SKM-1 treated with dmso at 0.1 percent for 144 hours (cell line): ENCODE results near the gene CDKAL1.

ENCODE experiments used
- DNase-seq: peaks from one replicate; lab custom pipeline; 2025; ENCODE audit not compliant: unreplicated experiment; lab: John Stamatoyannopoulos, UW

CDKAL1 gene

DNA sequence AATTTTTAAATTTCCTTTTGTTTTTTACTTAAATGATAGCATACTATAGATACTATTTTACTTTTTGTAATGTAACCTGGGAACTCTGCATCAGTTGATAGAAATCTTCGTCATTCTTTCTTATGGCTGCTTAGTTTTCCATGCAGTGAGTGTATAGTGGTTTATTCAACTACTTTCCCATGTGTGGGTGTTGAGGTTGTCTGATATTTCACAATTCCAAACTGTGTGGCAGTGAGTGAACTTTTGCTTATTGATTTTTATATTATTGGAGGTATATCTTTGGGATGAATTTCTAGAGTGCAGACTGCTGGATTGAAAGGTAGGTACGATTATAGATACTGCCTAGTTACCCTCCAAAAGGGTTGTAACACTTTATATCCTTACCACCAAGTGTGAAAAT lies 136.5 kb downstream of the CDKAL1 start:
- no peak for DNase-seq

DNA sequence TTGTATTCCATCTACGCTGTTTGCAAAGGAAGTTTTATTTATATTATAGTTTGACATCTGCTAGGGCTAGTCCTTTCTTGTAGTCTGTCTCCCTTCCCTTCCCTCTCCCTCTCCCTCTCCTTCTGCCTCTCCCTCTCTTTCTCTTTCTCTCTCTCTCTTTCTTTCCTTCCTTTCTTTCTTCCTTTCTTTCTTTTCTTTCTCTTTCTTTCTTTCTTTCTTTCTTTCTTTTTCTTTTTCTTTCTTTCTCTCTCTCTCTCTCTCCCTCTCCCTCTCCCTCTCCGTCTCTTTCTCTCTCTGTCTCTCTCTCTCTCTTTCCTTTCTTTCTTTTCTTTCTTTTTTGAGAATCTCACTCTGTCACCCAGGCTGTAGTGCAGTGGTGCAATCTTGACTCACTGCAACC lies 137.8 kb downstream of the CDKAL1 start:
- DNase-seq: no peak

DNA sequence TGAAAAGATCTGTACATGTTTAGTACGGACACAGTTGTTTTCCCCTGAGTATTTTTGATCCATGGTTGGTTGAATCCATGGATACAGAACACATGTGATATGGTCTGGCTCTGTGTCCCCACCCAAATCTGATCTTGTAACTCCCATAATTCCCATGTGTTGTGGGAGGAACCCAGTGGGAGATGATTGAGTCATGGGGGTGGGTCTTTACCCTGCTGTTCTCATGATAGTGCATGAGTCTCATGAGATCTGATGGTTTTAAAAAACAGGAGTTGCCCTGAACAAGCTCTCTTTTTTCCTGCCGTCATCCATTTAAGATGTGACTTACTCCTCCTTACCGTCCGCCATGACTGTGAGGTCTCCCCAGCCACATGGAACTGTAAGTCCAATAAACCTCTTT lies 139.2 kb downstream of the CDKAL1 start:
- no peak for DNase-seq

DNA sequence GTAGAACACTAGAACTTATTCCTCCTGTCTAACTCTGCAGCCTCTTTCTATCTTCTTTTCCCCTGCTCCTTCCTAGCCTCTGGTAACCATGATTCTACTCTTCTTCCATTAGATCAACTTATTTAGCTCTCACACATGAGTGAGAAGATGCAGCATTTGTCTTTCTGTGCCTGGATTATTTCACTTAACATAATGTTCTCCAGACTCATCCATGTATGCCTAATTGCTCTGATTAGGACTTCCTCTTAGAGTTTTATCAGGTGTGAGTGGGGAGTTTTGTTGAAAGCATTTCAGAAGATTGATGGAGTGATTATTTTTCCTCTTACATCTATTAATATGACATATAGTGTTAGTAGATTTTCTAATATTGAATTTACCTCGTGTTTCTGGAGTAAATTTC lies 140.4 kb downstream of the CDKAL1 start:
- DNase-seq: no peak

DNA sequence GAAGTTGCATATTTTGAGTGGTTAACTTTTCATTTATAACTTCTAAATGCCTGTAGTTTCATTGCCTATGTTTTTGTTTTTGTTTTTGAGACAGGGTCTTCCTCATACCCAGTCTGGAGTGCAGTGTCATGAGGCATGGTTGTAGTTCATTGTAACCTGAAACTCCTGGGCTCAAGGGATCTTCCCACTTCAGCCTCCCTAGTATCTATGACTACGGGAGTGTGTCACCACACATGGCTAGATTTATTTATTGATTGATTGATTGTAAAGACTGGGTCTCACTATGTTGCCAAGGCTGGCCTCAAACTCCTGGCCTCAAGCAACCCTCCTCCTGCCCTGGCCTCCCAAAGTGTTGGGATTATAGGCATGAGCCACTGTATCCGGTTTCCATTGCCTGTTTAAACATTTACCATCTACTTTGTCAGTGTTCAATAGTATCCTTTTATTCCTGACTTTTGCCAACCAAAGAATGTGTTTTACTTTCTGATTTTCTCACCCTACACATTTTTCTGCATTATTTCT lies 144.6 kb downstream of the CDKAL1 start:
- no peak for DNase-seq

DNA sequence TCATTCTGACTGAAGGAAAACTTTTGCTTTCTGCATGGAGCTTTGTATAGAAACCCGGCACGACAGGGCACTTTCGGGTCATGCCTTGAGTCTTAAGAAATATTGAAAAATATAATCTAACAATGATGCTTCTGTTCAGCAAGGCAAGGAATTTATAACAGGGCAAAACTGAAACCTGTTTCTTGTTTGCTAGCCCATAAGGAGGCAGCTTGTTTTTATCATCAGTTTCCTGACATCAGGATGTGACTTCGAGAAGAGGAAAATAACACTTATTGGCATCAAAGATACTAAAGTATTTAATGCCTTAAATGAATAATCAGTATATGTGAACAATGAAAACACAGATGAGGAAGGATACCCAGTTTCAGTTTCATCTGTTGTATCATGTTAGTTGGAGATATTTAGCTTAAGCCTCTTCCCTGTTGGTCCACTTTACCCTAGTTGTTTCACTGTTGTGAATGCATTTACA lies 146.5 kb downstream of the CDKAL1 start:
- DNase-seq: no peak

DNA sequence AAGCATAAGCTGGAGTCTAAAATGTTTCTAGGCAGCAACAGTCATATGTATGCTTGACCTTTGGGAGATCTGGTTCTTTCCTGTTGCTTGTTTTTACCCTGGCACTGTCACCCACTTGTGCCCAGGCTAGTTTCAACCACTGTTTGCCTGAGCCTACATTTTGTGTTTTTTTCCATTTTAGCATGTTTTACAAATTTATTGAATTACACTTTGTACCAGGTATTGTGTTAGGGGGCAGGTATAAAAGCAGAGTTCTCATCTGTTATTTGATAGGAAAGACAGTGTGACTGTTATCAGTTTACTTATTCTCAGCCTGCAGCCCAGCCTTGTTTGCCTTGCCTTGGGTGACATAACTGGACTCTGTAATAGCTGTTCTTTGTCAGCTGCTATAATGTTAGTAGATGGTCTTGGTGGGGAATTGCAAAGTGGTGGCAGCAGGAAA lies 147.0 kb downstream of the CDKAL1 start:
- no peak for DNase-seq

DNA sequence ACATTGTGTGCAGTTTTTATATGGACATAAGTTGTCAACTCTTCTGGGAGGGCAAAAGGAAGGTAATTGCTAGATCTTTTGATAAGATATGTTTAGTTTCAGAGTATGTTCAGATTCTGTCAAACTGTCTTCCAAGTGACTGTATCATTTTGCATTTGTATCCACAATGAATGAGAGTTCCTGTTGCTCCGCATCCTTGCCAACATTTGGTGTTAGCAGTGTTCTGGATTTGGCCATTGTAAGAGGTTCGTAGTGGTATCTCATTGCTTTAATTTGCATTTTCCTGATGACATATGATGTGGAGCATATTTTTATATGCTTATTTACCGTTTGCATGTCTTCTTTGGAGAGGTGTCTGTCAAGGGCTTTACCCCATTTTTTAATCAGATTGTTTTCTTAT lies 150.2 kb downstream of the CDKAL1 start:
- no peak for DNase-seq

DNA sequence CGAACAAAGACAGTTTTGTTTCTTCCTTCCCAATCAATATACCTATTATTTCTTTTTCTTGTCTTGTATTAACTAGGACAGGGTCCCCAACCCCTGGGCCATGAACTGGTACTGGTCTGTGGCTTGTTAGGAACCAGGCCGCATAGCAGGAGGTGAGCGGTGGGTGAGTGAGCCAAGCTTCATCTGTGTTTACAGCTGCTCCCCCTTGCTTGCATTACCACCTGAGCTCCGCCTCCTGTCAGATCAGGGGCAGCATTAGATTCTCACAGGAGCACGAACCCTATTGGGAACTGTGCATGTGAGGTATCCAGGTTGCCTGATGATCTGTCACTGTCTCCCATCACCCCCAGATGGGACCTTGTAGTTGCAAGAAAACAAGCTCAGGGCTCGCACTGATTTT lies 151.9 kb downstream of the CDKAL1 start:
- no peak for DNase-seq

DNA sequence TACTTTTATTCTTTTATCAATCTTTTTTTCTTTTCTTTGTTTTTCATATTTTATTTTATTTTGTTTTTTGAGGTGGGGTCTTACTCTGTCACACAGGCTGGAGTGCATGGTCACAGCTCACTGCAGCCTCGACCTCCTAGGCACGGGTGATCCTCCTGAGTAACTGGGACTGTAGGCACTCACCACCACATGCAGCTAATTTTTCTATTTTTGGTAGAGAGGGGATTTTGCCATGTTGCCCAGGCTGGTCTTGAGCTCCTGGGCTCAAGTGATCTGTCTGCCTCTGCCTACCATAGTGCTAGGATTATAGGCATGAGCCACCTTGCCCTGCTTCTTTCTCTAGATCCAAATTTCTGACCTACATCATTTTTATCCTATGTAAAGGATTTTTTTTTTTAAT lies 153.2 kb downstream of the CDKAL1 start:
- no peak for DNase-seq

DNA sequence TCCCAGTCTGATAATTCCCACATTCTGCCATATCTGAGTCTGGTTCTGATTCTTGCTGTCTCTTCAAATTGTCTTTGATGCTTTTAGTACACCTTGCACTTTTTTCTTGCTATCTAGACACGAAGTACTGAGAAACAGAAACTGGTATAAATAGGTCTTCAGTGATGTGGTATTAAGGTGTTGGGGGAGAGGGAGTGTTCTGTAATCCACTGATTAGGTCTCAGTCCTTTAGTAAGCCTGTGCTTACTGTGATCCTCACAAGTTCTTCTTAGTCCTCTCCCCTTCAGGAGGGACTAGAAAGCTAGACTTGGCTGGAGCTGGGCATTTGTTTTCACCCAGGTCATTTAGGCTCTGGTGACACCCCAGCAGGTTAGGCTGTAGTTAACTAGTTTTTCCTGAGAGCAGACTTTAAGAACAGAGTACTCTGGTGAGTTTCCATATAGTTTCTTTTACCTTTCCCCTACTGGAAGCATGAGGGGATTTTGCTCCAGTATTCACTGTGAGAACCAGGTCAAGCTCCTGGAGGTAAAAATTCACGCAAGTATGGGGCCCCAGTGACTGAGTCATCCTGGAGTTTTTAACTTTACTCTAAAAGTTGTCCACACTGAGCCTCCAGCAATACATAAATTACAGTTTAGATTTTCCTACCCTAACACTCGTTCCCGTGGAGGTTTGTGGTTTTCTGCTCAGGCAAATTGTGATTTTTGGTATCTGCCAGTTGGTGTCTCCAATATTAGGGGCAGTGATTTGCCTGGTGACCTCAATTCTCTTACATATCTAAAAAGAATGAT lies 154.6 kb downstream of the CDKAL1 start:
- DNase-seq: no peak

DNA sequence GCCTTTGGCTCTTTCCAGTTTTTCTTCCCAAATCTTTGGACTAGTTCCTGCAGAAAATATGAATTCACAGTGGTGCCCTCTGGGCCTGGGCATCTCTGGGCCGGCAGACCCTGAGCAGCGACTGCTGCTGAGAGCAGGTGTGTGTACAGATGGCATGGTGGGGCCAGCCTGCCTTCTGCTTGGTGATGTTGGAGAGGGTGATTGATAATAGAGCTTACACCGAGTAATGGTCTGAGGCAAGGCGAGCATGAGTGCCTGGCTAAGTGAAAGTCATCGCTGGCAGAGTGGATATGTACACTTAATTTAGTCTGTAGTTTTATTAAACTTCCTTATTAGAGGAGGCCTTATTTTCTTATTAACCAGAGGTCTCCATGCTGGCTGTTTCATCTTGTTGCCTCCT lies 156.9 kb downstream of the CDKAL1 start:
- DNase-seq: no peak

DNA sequence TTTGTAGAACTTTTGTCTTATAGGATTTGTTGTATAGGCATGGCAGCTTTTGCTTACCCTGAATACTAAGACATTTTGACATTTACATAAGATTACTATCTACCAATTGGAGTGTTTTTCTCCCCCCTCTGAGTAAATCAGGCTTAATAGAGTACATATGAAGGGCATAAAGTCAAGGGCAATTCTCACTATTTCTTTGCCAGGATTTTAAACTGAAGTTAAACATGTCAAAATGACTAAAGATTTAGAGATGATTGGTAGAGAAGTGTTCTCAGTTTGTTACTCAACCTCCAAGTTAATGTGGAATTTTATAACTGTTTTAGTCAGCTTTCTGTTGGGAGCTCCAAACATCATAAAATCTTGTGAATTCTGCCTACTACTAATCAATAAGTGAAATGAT lies 157.8 kb downstream of the CDKAL1 start:
- no peak for DNase-seq

DNA sequence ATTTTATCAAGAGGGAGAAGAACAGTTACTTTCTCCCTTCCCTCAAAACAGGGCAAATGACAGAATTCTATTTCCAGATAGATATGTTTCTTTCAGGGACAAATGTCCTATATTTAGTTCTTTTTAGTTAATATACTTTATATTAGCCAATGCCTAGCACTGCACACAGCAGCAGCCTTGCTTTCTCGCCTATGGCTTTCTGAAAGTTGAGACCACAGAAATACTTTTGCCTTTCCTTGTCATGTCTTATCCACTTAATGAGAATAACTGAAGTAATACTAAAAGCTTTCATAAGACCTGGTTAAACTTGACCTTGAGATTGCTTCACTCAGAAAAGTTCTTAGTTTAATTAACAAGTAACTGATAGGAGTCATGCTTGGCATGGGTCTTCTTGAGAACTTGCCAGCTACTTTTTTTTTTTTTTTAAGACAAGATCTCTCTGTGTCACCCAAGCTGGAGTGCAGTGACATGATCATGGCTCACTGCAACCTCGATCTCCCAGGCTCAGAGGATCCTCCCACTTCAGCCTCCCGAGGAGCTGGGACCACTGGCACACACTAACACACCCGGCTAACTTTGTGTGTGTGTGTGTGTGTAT lies 159.3 kb downstream of the CDKAL1 start:
- DNase-seq: no peak

DNA sequence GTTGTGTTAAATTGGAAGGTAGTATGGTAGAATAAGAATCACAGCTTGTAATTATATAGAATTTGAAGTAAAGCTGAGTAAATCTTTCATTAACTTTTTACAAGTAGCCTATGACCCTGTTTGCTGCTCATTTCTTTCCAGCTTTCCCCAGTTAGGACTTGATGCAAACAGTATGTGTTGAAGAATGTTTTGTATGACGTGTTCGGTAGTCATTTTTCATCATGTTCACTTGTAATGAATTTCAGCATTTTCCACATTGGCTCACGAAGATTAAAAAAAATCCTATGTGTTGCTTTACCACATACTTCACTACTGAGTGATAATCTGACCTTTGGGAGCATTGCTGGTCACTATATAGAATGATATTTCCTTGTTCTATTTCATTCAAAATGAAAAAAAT lies 162.4 kb downstream of the CDKAL1 start:
- DNase-seq: no peak

DNA sequence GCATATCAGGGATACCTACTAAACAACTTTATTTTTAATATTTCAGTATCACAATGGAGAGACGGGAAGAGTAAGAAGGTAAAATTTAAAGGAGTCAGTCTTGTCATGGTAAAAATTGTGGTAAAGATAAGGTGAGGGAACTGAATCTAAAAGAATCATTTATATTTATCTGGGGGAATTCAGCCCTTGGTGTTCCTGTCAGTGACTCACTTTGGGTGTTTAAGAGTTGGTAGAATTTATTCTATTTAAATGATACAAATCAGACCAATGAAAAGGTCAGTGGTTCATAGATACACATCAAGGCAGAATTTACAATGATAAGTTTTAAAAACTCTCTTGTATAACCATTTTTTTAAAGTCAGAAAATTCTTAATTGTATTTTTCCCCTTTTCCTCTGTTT lies 164.4 kb downstream of the CDKAL1 start:
- no peak for DNase-seq

DNA sequence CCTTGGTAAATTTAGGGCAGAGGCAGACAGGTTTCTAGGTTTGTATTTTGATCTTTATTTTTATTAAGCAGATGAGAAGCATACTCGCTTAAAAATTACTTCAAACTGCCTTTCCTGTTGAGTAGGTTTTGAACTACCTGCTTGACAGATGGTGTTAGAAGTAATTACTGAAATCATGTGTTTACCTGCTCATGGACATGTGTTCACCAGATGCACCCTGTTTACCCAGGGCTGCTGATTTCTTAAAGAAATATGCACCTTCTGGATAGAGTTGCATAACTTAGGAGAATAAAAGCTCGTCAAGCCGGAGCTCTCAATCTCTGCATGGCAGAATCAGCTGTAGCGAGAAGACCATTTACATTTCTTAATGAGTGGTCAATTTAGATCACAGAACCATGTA lies 165.1 kb downstream of the CDKAL1 start:
- no peak for DNase-seq

DNA sequence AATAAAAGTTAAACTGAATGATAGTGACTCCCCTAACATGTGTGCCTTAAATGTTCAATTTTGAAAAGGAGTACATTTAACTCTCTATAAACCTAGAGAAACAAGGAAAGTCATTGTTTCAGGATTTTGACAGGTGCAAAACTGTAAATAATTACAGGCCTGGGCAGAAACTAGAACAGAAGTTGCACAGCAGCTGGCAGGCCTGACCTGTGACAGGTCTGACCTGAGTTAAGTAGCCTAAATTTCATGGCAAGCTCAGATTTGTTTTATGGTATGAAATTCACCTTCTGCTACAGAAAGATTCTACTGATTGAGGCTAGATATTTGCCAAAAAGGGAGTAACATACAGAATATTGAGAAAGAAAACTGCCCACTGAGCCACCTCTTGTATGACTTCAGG lies 166.1 kb downstream of the CDKAL1 start:
- DNase-seq: no peak

DNA sequence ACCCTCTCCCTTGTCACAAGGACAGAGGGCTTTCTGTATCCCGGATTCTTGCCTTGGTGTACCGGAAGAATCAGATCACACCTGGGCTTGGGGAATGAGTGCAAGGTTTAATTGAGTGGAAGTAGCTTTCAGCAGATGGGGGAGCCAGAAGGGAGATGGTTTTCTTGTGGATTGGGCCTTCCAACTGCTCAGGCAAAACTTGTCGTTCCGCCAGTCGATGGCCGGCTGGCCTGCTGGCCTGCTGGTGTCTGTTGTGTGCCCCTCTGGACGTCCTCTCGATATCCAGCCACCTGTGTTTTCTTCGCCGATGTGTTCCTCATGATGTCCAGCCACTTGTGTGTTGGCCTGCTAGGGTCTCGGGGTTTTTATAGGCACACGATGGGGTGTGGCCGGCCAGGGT lies 168.1 kb downstream of the CDKAL1 start:
- no peak for DNase-seq

DNA sequence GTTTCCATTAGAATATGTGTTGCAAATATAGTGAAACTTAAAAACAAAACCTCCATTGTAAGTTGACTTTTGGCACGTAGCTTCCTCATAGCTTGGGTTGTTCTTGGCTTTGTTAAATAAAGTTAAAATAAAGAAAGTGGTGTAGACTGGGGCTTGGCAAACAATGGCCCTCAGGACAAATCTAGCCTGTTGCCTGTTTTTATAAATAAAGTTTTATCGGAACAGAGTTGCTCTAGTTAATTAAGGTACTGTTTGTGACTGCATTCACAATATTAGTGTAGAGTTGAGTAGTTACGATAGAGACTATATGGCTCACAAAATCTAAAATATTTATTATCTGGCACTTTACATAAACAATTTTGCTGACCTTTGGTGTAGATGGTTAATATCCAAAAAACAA lies 168.8 kb downstream of the CDKAL1 start:
- DNase-seq: no peak

DNA sequence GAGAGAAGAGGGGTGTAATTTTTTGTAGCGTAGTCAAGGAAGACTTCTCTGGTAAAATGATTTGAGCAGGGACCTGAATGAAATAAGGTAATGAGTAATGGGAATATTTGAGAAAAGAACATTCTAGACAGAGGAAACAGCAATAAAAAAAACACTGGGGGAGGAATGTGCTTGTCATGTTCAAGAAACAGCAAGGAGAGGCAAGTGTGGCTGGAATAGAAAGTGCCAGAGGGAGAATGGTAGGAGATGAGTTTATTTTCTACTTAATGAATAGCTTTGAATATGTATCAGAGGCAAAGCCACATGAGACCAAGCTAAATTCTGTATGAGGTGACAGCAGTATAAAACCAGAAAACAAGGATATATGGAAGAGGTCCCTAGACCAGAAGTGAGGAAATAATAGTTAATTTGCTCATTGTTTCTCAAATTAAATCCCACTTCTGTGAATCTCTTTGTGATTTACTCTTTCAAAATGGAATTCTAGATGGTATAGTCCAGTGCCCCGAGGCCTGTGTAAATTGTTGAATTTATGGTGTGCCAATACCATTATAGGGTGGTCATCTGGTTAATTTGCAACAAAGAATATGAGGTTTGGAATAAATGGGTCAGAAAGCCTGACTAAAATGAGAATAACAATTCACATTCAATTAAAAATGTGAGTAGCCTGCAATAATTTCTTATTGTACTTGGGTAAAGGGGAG lies 170.2 kb downstream of the CDKAL1 start:
- DNase-seq: no peak

DNA sequence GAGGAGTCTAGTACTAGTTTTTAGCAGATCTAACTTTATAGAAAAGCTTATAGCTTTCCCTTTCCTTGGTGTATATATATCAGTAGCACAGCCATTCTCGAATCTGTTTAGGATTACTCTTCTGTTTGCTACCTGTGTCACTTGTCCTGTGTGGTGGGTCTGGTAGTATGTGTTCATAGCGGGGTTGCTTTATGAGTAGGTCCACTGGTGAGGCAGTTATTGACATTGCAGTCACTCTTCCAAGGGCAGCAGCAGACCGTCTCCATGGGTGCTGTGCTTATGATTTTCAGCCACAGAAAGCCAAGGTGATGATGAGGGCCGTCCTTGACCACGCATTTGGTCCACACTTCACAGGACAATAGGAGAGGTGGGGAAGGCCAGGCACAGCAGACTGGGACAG lies 171.5 kb downstream of the CDKAL1 start:
- DNase-seq: no peak
